GM12872 (cell line): ENCODE data around the gene COLGALT1.

Experiments
- CTCF ChIP-seq: IDR thresholded peaks from 3 replicates; pipeline ENCODE4 v1.5.1; 2011; ENCODE audit warnings: low read depth, mild to moderate bottlenecking, low read length, moderate library complexity; ENCODE audit not compliant: insufficient read depth

The COLGALT1 gene

GRCh38 chr19:17555480-17555928 lies at the start of gene COLGALT1:
TSS of gene COLGALT1 (plus strand) at chr19:17555649. CDS start at chr19:17555714, 65 bp downstream.
- TF ChIP-seq CTCF, result no peak

GRCh38 chr19:17506745-17507144 lies 48.7 kb upstream of the COLGALT1 start:
- no peak for TF ChIP-seq CTCF

- no peak for TF ChIP-seq CTCF
Measured at GRCh38 chr19:17510220-17510993, 45.0 kb upstream of the COLGALT1 start.

GRCh38 chr19:17511724-17512573 lies 43.5 kb upstream of the COLGALT1 start:
- peak; percentile 38 for TF ChIP-seq CTCF

- TF ChIP-seq CTCF, result no peak
Measured at GRCh38 chr19:17512574-17512939, 42.9 kb upstream of the COLGALT1 start.

- TF ChIP-seq CTCF, result no peak
Measured at GRCh38 chr19:17515408-17516149, 39.9 kb upstream of the COLGALT1 start.

- no peak for TF ChIP-seq CTCF
Measured at GRCh38 chr19:17517898-17518297, 37.6 kb upstream of the COLGALT1 start.
